ENCODE data around the gene RABGAP1L. TPM values are rescaled to one million over a fixed set of nuclear protein-coding genes. Genes with fewer than 3 reads are reported as not detected.
"Not testable (repeated sequence)": the region's sequence is repeated elsewhere in the genome, so short reads cannot be mapped to it uniquely, and the experiment has no call there.

RABGAP1L gene
- total RNA-seq, 2 donors from 2014 or later = 37.9 to 59.8 TPM

DNA sequence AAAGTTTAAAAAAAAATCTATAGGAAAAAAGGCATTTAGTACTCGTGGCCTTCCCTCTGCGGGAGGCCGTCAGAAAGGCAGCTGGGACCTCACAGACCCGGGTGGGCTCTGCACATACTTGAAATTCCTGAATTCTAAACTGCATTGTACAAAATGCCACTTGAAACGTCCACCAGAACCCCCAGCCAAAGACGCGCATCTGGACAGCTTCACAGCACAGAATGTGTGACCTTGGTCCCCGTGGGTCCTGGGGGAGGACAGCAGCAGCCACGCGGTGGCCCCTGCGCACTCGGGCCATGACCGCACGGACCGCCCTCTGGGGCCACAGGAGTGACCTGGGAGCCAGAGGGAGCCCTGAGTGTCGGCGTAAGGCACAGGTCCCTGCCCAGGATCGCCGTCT lies 884.5 kb downstream of the RABGAP1L start:
- H3K36me3 ChIP-seq = no peaks in the 10 kb centered on the region
- no peaks in the 10 kb centered on the region for H3K4me1 ChIP-seq (ENCODE audit: control insufficient read depth in 1 of 2, low read depth in 2 of 2)
- no peaks in the 10 kb centered on the region for H3K9me3 ChIP-seq
- TF ChIP-seq, protein P1, sequence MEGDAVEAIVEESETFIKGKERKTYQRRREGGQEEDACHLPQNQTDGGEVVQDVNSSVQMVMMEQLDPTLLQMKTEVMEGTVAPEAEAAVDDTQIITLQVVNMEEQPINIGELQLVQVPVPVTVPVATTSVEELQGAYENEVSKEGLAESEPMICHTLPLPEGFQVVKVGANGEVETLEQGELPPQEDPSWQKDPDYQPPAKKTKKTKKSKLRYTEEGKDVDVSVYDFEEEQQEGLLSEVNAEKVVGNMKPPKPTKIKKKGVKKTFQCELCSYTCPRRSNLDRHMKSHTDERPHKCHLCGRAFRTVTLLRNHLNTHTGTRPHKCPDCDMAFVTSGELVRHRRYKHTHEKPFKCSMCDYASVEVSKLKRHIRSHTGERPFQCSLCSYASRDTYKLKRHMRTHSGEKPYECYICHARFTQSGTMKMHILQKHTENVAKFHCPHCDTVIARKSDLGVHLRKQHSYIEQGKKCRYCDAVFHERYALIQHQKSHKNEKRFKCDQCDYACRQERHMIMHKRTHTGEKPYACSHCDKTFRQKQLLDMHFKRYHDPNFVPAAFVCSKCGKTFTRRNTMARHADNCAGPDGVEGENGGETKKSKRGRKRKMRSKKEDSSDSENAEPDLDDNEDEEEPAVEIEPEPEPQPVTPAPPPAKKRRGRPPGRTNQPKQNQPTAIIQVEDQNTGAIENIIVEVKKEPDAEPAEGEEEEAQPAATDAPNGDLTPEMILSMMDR (IDR thresholded peaks at IDR 0.05) = no peak
- DNase-seq (ENCODE audit: low spot score) (no peak), ATAC-seq (ENCODE audit: insufficient number of reproducible peaks, low FRiP score, low read depth) (no peak)
- no peak overlapping the region for H3K4me3 ChIP-seq
- H3K27me3 ChIP-seq (replicated peaks; ENCODE audit: insufficient read depth) = no peaks in the 10 kb centered on the region
- H3K27ac ChIP-seq = no peak overlapping the region

DNA sequence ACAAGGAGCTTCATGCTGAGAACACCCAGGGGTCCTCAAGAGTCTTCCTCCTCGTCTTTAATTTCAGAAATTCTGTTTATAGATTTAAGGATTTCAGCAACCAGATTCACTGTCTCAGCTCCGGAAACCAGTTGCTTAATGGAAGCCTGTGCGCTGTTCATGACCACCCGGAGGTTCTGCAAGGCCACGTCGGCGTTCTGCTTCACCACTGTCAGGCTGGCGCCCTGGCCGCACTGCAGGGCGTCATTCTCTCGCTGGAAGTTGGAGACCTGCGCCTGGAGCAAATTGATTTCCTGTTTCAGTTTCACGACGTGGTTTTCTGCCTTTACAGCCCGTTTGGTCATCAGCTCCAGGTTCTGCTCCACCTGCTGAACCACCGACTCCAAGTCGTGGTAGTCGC lies 885.3 kb downstream of the RABGAP1L start:
- not testable (repeated sequence) for ATAC-seq (ENCODE audit: insufficient number of reproducible peaks, low FRiP score, low read depth); H3K4me1 ChIP-seq (ENCODE audit: control insufficient read depth in 1 of 2, low read depth in 2 of 2); H3K27me3 ChIP-seq (replicated peaks; ENCODE audit: insufficient read depth); H3K27ac ChIP-seq; H3K4me3 ChIP-seq; DNase-seq (ENCODE audit: low spot score); H3K9me3 ChIP-seq; H3K36me3 ChIP-seq

Other genes with a start within 250 kb of the RABGAP1L start
- not detected for gene SERPINC1, start 242.2 kb upstream of the RABGAP1L start, total RNA-seq
- 10 to 100 TPM; 25.3 to 41.5 TPM for gene RC3H1, start 137.2 kb upstream of the RABGAP1L start, total RNA-seq

Measured in thoracic aorta (tissue), 2 donors.